Spinal cord (tissue), 10 donors: ENCODE data around the gene LTK. TPM values are rescaled to one million over a fixed set of nuclear protein-coding genes. Genes with fewer than 3 reads are reported as not detected.

Experiments used
- DNase-seq, 6 donors: peaks; one replicate each; pipeline versions ENCODE4 v3.0.0 to v3.0.0-alpha.2; 2013 to 2015; ENCODE audit warnings: low spot score in 6 of 6, low read depth in 4 of 6
- H3K27ac ChIP-seq: one replicate; pipeline ENCODE4 v1.5.1; 2013; ENCODE audit warnings: low read depth, low read length, control low read depth
- H3K27me3 ChIP-seq: one replicate; pipeline ENCODE4 v1.6.1; 2013; ENCODE audit warnings: low read length; ENCODE audit not compliant: control insufficient read depth, insufficient read depth
- H3K36me3 ChIP-seq: one replicate; pipeline ENCODE4 v1.6.1; 2013; ENCODE audit warnings: low read length; ENCODE audit not compliant: control insufficient read depth, insufficient read depth
- H3K4me1 ChIP-seq: one replicate; pipeline ENCODE4 v1.6.1; 2013; ENCODE audit warnings: low read length; ENCODE audit not compliant: control insufficient read depth, insufficient read depth
- H3K4me3 ChIP-seq: one replicate; pipeline ENCODE4 v1.5.1; 2013; ENCODE audit warnings: low read depth, low read length, control low read depth
- H3K9me3 ChIP-seq: one replicate; pipeline ENCODE4 v1.6.1; 2013; ENCODE audit warnings: low read length; ENCODE audit not compliant: control insufficient read depth, insufficient read depth
- WGBS: methylation state at CpG from one replicate; pipeline ENCODE4 v1.1.5; 2013; ENCODE audit warnings: missing lambda C conversion rate; ENCODE audit not compliant: insufficient coverage; 5-methylcytosine and 5-hydroxymethylcytosine counted together
- long read RNA-seq, 4 donors: transcript quantifications; one replicate each; lab custom pipeline, GENCODE V29; 2026
- polyA plus RNA-seq, 2 donors: library from polyadenylated mRNA; unstranded; fragments of 120-200 nt; gene quantifications; one replicate each; pipeline ENCODE4 v1.2.1, GENCODE V29; 2013; ENCODE audit not compliant: insufficient read length in 2 of 2
- total RNA-seq, 2 donors: library from RNA; depleted of rRNA in 1 of 2; stranded (reverse); fragments of 120-200 nt in 1 of 2; fragments of >200 nt in 1 of 2; gene quantifications; one replicate each; pipeline versions ENCODE4 v1.2.3 to v1.2.4, GENCODE V29; 2013 to 2014
- donor health status: healthy.

The LTK gene
- total RNA-seq (under 1 TPM; 0.17 to 0.20 TPM), polyA plus RNA-seq (under 1 TPM; 0.66 to 0.70 TPM)
- long read RNA-seq, donor 1, result 0 reads
- long read RNA-seq, donor 2, result 0 reads
- long read RNA-seq, donor 3, result 0 reads
- long read RNA-seq, donor 4, result 0 reads

DNA sequence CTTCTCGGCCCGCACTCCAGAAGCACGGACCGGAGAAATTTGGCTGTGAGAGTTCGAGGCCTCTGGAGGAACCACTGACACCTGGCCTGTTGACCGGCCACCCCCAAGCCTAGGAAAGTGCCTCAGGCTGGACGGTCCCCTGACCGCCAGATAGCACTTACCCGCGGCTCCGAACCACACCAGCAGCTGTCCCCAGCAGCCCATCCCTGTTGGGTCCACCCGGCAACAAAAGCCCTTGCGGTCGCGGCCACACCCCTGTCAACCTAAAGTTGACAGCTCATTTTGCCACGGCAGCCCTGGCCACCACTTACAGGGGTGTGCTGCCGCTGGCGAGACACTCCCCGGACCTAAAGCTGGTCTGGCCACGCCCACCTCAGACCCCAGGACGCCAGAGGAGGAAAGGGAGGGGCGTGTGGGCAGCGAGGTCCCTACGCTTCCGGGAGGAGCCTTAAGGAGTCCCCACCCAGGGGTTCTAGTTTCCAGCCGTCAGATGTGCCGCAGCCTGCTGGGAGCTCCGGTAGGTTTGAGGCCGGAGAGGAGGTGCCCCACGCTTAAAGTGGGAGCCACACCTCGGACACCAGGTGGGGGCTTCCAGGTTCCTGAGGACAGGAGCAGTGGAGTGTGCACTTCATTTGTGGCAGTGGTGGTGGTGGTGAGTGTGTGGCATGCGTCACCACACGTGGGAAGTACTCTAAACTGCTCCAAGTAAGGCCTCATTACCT is at the start of gene LTK:
LTK (minus strand) TSS at position 322 of the 722 bp plus-strand sequence; CDS start at position 204, 118 bp downstream.
- Histone ChIP-seq H3K27ac (no peak within 1 kb of the TSS), H3K36me3 (peaks cover 6% of the 10 kb centered on the region), H3K9me3 (no peaks in the 10 kb centered on the region), H3K4me1 (peaks cover 27% of the 10 kb centered on the region), H3K27me3 (peaks cover 45% of the 10 kb centered on the region), H3K4me3 (peak within 1 kb of the TSS; percentile 31)
- no peak for DNase-seq
- WGBS, result 4% methylated on average over 31 of the region's 33 CpGs

DNA sequence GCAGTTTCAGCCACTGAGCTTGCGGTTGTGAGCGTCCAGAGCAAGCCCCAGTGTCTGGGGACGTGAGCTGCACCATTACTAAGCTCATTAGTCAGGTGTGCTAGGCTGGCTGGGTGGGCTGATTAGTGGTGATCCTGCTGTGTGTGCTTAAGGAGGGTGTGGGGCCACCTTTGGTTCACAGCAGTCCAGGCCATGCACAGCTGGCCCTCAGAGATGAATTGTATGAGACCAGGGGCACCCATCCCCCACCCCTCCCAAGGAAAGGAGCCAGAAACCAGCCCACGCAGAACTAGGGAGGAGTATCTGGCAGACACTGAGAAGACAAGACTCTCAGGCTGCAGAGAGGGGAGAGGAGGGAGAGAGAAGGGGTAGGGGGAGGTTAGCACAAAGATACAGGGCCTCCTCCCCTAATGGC is 49.2 kb upstream of the LTK start:
- peak overlapping the region; percentile 4 for H3K27ac ChIP-seq
- no peaks in the 10 kb centered on the region for H3K27me3 ChIP-seq
- 52% methylated on average over 3 of the region's 4 CpGs for WGBS
- no peaks in the 10 kb centered on the region for H3K9me3 ChIP-seq
- DNase-seq, result peak in 1 of 6 donors; percentile 58
- H3K4me1 ChIP-seq, result peaks cover 77% of the 10 kb centered on the region
- peaks cover 50% of the 10 kb centered on the region for H3K36me3 ChIP-seq
- H3K4me3 ChIP-seq, result no peak overlapping the region

DNA sequence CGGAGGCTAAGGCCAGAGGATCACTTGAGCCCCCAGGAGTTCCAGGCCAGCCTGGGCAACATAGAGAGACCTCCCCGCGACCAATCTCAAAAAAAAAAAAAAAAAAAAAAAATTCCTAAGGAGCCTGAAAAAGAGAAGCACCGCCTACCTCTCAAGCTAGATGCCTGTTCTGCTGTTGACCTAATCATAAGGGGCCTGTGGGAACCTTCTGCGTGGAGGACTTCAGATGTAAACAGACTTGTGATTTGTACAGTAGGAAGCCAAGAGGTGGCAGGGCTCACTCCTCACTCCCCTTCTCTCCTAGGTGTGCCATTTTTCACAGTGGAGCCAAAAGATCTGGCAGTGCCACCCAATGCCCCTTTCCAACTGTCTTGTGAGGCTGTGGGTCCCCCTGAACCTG is 48.6 kb upstream of the LTK start:
- peaks cover 47% of the 10 kb centered on the region for H3K36me3 ChIP-seq
- no peaks in the 10 kb centered on the region for H3K9me3 ChIP-seq
- WGBS, result 33% methylated on average over 1 of the region's 5 CpGs
- no peaks in the 10 kb centered on the region for H3K27me3 ChIP-seq
- H3K27ac ChIP-seq, result peak overlapping the region; percentile 65
- peaks cover 75% of the 10 kb centered on the region for H3K4me1 ChIP-seq
- no peak overlapping the region for H3K4me3 ChIP-seq
- no peak for DNase-seq

GRCh38 chr15:41561777-41562145 is 48.1 kb upstream of the LTK start:
- Histone ChIP-seq H3K4me1 (peaks cover 73% of the 10 kb centered on the region), H3K4me3 (no peak overlapping the region), H3K27ac (peak overlapping the region; percentile 65), H3K36me3 (peaks cover 45% of the 10 kb centered on the region), H3K27me3 (no peaks in the 10 kb centered on the region), H3K9me3 (no peaks in the 10 kb centered on the region)
- WGBS, result 59% methylated on average over 2 of the region's 3 CpGs
- peak in 2 of 6 donors; percentile 77 to 84 for DNase-seq

- no peaks in the 10 kb centered on the region for H3K27me3 ChIP-seq
- H3K4me1 ChIP-seq, result peaks cover 69% of the 10 kb centered on the region
- no peak overlapping the region for H3K4me3 ChIP-seq
- peaks cover 44% of the 10 kb centered on the region for H3K36me3 ChIP-seq
- WGBS, result 81% methylated on average over 15 of the region's 16 CpGs
- no peak for DNase-seq
- H3K27ac ChIP-seq, result peak overlapping the region; percentile 65
- H3K9me3 ChIP-seq, result no peaks in the 10 kb centered on the region
These were observed 47.6 kb upstream of the LTK start for GRCh38 chr15:41561104-41561776.

GRCh38 chr15:41560572-41560874 is 46.9 kb upstream of the LTK start:
- Histone ChIP-seq H3K27ac (no peak overlapping the region), H3K9me3 (no peaks in the 10 kb centered on the region), H3K27me3 (no peaks in the 10 kb centered on the region), H3K4me1 (peaks cover 68% of the 10 kb centered on the region), H3K4me3 (no peak overlapping the region), H3K36me3 (peaks cover 38% of the 10 kb centered on the region)
- WGBS, result no CpG with 5 or more reads among the region's 2 CpGs
- DNase-seq, result peak in 1 of 6 donors; percentile 57

DNA sequence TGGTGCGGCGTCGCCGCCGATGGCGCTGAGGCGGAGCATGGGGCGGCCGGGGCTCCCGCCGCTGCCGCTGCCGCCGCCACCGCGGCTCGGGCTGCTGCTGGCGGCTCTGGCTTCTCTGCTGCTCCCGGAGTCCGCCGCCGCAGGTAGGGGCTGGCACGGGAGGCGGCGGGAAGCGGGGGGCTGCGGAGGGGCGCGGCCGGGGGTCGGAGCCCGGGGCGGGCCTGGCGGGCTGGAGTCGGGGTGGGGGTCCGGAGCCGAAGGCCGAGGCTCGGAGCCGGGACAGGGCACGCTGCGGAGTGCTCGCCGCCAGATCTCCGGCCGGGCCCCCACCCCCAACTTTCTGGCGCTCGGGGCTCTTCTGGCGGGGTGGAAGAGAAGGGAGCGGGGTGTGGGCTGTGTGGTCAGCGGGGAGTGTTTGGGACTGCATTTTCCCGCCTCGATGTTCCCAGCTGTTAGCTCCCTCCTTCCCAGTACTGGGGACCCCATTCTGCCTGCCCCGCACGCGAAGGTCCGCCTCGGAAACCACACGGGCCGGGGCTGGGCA is 45.7 kb upstream of the LTK start:
- peak overlapping the region; percentile 25 for H3K27ac ChIP-seq
- peaks cover 60% of the 10 kb centered on the region for H3K4me1 ChIP-seq
- peak overlapping the region; percentile 62 for H3K4me3 ChIP-seq
- no peaks in the 10 kb centered on the region for H3K27me3 ChIP-seq
- H3K9me3 ChIP-seq, result no peaks in the 10 kb centered on the region
- WGBS, result 0% methylated on average over 55 of the region's 60 CpGs
- DNase-seq, result peak in 1 of 6 donors; percentile 25
- H3K36me3 ChIP-seq, result peaks cover 27% of the 10 kb centered on the region

DNA sequence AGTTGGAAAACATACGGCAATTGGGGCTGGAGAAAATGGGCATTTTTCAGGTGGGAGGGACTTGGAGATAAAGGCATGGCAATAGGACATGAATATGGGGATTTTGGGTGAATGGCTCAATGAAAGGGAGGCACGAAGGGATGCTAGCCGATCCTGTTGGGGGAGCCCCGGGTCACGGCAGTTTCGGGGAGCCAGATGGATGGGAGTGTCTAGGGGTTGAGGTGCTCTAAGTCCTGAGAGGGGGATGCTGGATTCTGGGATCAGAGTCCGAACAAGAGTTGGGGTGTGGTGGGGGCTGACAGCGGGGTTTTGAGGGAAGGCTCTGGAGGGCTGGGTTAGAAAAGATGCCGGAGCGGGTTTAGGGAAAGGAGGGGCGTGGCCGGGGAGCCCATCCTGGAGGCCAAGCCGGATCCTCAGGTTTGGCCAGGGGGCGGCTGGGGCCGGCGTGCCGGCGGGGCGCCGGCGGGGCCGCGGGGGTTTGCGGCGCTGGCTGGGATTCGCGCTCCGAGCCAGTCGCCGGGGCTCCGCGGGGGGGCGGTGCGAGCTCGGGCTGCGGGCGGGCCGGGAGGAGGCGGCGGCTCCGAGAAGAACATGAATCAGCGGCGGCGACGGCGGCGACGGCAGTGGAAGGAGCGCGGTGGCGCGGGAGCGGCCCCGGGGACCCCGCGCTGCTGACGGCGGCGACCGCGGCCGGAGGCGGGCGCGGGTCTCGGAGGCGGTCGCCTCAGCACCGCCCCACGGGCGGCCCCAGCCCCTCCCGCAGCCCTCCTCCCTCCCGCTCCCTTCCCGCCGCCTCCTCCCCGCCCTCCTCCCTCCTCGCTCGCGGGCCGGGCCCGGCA is 45.0 kb upstream of the LTK start, which contains the start of gene TYRO3:
TYRO3 (plus strand) TSS at position 813 of the 839 bp plus-strand sequence. CDS start 46 bp downstream, outside the sequence.
- Histone ChIP-seq H3K4me1 (peaks cover 54% of the 10 kb centered on the region), H3K4me3 (peak within 1 kb of the TSS; percentile 62), H3K9me3 (no peaks in the 10 kb centered on the region), H3K36me3 (peaks cover 20% of the 10 kb centered on the region), H3K27ac (peak within 1 kb of the TSS; percentile 58), H3K27me3 (no peaks in the 10 kb centered on the region)
- DNase-seq, result peak in 2 of 6 donors; percentile 85 to 88
- under 1% methylated on average over 81 of the region's 81 CpGs for WGBS
